Suprapubic skin (tissue), 4 donors: ENCODE results near the gene CALB2. TPM values are rescaled to one million over a fixed set of nuclear protein-coding genes. Genes with fewer than 3 reads are reported as not detected.

ENCODE experiments used
- DNase-seq, 2 donors: peaks; one replicate each; pipeline ENCODE4 v3.0.0-alpha.2; 2019; ENCODE audit warnings: low spot score in 2 of 2
- H3K27ac ChIP-seq: fragments of 200-600 bp; sonication (generic); one replicate; pipeline ENCODE4 v1.5.1; 2019
- H3K27me3 ChIP-seq: fragments of 200-600 bp; sonication (generic); one replicate; pipeline ENCODE4 v1.5.1; 2019
- H3K36me3 ChIP-seq: fragments of 200-600 bp; sonication (generic); one replicate; pipeline ENCODE4 v1.5.1; 2019
- H3K4me1 ChIP-seq: fragments of 200-600 bp; sonication (generic); one replicate; pipeline ENCODE4 v1.5.1; 2019
- H3K4me3 ChIP-seq: fragments of 200-600 bp; sonication (generic); one replicate; pipeline ENCODE4 v1.5.1; 2019; ENCODE audit warnings: mild to moderate bottlenecking
- H3K9me3 ChIP-seq: fragments of 200-600 bp; sonication (generic); one replicate; pipeline ENCODE4 v1.5.1; 2019
- EP300 ChIP-seq: sonication (generic); formaldehyde crosslinking; IDR thresholded peaks from one replicate; pipeline ENCODE4 v1.6.1; 2017; ENCODE audit warnings: antibody characterized with exemption
- POLR2A ChIP-seq, 2 donors: fragments of 450-650 bp; IDR thresholded peaks; one replicate each; pipeline ENCODE4 v1.6.1; 2017; ENCODE audit warnings: antibody characterized with exemption in 2 of 2, mild to moderate bottlenecking in 2 of 2, moderate library complexity in 2 of 2
- POLR2AphosphoS5 ChIP-seq, 3 donors: sonication (generic); formaldehyde crosslinking; IDR thresholded peaks; one replicate each; pipeline ENCODE4 v1.6.1; 2017; ENCODE audit warnings: antibody characterized with exemption in 3 of 3
- WGBS: methylation state at CpG from one replicate; pipeline ENCODE4 v1.1.5; 2018; 5-methylcytosine and 5-hydroxymethylcytosine counted together
- total RNA-seq, 4 donors: library from RNA; depleted of rRNA; stranded (reverse); fragments of >200 nt; gene quantifications; one replicate each; pipeline ENCODE4 v1.1.0, GENCODE V29; 2016
- TF ChIP-seq, protein P1 (sequence below), 2 donors: fragments of 200-600 bp in 1 of 2; fragments of 450-650 bp in 1 of 2; sonication (generic) in 1 of 2; IDR thresholded peaks; one replicate each; pipeline ENCODE4 v1.5.1; 2016 to 2019; ENCODE audit warnings: antibody characterized with exemption in 2 of 2, mild to moderate bottlenecking in 1 of 2, moderate library complexity in 1 of 2

The CALB2 gene
- total RNA-seq, 4 donors from 2014 or later = 4.3 to 7.7 (median 5.6) TPM

DNA sequence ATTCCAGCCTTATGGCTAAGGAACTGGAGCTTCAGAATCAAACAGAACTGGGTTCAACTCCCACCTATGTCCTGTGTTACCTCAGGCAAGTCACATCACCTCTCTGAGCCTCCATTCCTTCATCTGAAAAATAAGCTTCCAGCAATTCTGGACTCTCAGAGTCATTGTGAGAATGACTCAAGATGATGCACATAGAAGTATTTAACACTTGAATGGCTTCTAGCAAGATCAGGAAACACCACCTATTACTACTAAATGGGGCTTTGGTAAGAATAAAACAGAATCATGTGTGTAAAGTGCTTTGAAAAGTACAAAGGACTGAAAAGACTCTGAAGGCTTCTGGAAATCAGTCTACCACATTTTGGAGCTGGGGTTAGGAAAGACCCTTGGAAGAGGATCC, 30.8 kb upstream of the CALB2 start:
- no peaks in the 10 kb centered on the region for H3K27me3 ChIP-seq
- H3K4me3 ChIP-seq = no peak overlapping the region
- no peak for DNase-seq
- no peaks in the 10 kb centered on the region for H3K4me1 ChIP-seq
- no peaks in the 10 kb centered on the region for H3K9me3 ChIP-seq
- H3K27ac ChIP-seq = no peak overlapping the region
- no peaks in the 10 kb centered on the region for H3K36me3 ChIP-seq
- TF ChIP-seq, protein P1, sequence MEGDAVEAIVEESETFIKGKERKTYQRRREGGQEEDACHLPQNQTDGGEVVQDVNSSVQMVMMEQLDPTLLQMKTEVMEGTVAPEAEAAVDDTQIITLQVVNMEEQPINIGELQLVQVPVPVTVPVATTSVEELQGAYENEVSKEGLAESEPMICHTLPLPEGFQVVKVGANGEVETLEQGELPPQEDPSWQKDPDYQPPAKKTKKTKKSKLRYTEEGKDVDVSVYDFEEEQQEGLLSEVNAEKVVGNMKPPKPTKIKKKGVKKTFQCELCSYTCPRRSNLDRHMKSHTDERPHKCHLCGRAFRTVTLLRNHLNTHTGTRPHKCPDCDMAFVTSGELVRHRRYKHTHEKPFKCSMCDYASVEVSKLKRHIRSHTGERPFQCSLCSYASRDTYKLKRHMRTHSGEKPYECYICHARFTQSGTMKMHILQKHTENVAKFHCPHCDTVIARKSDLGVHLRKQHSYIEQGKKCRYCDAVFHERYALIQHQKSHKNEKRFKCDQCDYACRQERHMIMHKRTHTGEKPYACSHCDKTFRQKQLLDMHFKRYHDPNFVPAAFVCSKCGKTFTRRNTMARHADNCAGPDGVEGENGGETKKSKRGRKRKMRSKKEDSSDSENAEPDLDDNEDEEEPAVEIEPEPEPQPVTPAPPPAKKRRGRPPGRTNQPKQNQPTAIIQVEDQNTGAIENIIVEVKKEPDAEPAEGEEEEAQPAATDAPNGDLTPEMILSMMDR (IDR thresholded peaks at IDR 0.05) = no peak
- TF ChIP-seq POLR2A (IDR thresholded peaks at IDR 0.05) (no peak), POLR2AphosphoS5 (IDR thresholded peaks at IDR 0.05) (no peak), EP300 (no peak)

DNA sequence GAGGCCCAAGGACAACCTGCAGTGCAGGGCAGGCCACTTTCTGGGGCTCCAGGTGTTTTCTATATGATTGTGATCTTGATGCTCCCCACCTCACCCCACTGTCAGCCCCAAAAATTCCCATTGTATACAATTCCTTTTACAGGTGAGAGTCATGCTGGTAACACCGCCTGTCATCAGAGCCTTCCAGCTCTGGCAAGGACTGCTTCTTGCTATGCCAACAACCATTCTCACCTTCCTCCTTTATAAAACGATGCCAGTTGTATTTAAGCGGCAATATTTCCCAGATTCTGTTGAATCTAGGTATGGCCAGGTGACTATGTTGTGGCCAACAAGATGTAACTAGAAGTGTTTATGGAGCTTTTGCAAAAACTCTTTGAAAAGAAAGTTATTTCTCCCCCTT, 30.4 kb upstream of the CALB2 start:
- no peak overlapping the region for H3K4me3 ChIP-seq
- H3K36me3 ChIP-seq = no peaks in the 10 kb centered on the region
- DNase-seq = no peak
- TF ChIP-seq EP300 (no peak), POLR2A (IDR thresholded peaks at IDR 0.05) (no peak), POLR2AphosphoS5 (IDR thresholded peaks at IDR 0.05) (no peak)
- TF ChIP-seq, protein P1 (IDR thresholded peaks at IDR 0.05) = no peak
- H3K9me3 ChIP-seq = no peaks in the 10 kb centered on the region
- WGBS = 87% methylated on average over 3 of the region's 3 CpGs
- no peak overlapping the region for H3K27ac ChIP-seq
- H3K4me1 ChIP-seq = no peaks in the 10 kb centered on the region
- H3K27me3 ChIP-seq = no peaks in the 10 kb centered on the region

DNA sequence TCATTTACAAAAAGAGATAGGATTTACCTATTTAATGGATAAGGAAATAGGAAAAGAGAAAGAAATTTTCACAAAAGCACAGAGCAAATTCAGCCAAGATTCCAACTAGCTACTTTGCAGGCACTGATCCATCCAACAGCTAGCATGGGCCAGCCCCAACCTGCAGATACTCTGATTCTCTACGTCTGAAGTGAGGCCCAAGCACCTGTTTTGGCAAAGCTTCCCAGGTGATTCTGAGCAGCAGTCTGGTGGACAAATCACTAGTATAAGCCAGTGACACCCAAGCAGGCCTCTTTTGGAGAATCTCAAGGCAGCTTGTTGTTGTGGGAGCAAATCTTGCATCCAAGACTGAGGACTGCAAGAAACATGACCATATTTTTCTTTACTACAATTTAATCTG, 20.9 kb upstream of the CALB2 start:
- no peak for DNase-seq
- no peaks in the 10 kb centered on the region for H3K4me1 ChIP-seq
- no peak overlapping the region for H3K4me3 ChIP-seq
- 33% methylated on average over 1 of the region's 1 CpG for WGBS
- H3K9me3 ChIP-seq = no peaks in the 10 kb centered on the region
- TF ChIP-seq, protein P1 (IDR thresholded peaks at IDR 0.05) = no peak
- TF ChIP-seq POLR2A (IDR thresholded peaks at IDR 0.05) (no peak), POLR2AphosphoS5 (IDR thresholded peaks at IDR 0.05) (no peak), EP300 (no peak)
- H3K27ac ChIP-seq = no peak overlapping the region
- H3K36me3 ChIP-seq = no peaks in the 10 kb centered on the region
- peaks cover 16% of the 10 kb centered on the region for H3K27me3 ChIP-seq

DNA sequence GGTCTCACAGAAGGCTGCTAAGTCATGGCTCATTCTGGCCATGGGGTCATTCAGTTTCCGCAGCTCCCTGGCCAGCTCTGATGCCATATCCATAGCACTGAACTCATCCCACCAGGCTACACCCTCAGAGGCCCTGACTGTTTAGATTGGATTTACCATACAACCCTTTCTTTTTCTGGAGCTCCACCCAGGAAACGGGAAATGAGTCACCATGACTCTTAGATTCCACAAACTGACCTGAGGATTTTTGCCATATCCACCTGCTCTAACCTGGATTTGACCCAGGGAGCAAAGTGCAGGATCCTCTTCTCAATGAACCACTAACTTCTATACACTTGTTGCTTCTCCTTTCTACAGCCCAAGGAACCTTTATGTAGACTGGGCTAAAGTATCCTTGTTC, 20.3 kb upstream of the CALB2 start:
- H3K4me3 ChIP-seq = no peak overlapping the region
- no peak for DNase-seq
- no peaks in the 10 kb centered on the region for H3K4me1 ChIP-seq
- no peak overlapping the region for H3K27ac ChIP-seq
- 79% methylated on average over 2 of the region's 2 CpGs for WGBS
- peaks cover 16% of the 10 kb centered on the region for H3K27me3 ChIP-seq
- no peaks in the 10 kb centered on the region for H3K36me3 ChIP-seq
- H3K9me3 ChIP-seq = no peaks in the 10 kb centered on the region
- TF ChIP-seq POLR2AphosphoS5 (IDR thresholded peaks at IDR 0.05) = no peak
- TF ChIP-seq EP300 = no peak
- no peak for TF ChIP-seq POLR2A (IDR thresholded peaks at IDR 0.05)
- TF ChIP-seq, protein P1 (IDR thresholded peaks at IDR 0.05) = no peak

DNA sequence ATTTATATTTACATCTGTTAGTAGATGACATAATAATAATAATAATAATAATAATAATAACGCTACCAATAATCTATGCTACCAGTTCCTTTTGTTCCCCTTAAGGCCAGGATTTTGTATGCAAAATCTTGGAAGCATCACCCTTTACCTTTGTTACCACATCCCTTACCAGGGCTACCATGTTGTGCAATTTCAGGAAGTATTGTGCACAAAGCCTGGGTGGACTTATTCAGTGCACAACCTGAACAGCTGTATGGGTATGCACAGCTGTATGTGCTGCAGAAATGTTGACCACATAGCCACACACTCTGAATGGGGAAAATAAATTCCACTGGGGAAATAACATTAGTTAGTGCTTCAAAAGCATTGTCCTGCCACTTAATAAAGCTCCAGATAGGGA, 19.9 kb upstream of the CALB2 start:
- H3K4me1 ChIP-seq = no peaks in the 10 kb centered on the region
- peaks cover 16% of the 10 kb centered on the region for H3K27me3 ChIP-seq
- DNase-seq = no peak
- H3K27ac ChIP-seq = no peak overlapping the region
- TF ChIP-seq, protein P1 (IDR thresholded peaks at IDR 0.05) = no peak
- TF ChIP-seq POLR2A (IDR thresholded peaks at IDR 0.05) = no peak
- no peak for TF ChIP-seq POLR2AphosphoS5 (IDR thresholded peaks at IDR 0.05)
- TF ChIP-seq EP300 = no peak
- H3K9me3 ChIP-seq = no peaks in the 10 kb centered on the region
- H3K36me3 ChIP-seq = no peaks in the 10 kb centered on the region
- H3K4me3 ChIP-seq = no peak overlapping the region
- WGBS = 93% methylated on average over 1 of the region's 1 CpG
